Activated B cell treated with CpG ODN at 0.5 μM for 24 hours (primary cell): ENCODE measurements around the gene ARID3B. TPM values are rescaled to one million over a fixed set of nuclear protein-coding genes. Genes with fewer than 3 reads are reported as not detected.
A peak's percentile ranks its signal among the peaks of the same experiment; 100 is the strongest.
"Not testable (repeated sequence)": the region's sequence is repeated elsewhere in the genome, so short reads cannot be mapped to it uniquely, and the experiment has no call there.

Experiments
- ATAC-seq: fragments of 200-7000 bp; cut with Tn5 transposase; one replicate; pipeline ENCODE4 v1.10.0; 2021; ENCODE audit warnings: low read depth, mild to moderate bottlenecking, moderate library complexity
- CTCF ChIA-PET: fragments of 350-600 bp; sonication (Branson Sonifier 250); formaldehyde crosslinking; loops from one replicate; lab custom pipeline; 2021; ENCODE audit warnings: antibody characterized with exemption; lab: Charles Lee
- POLR2A ChIA-PET: fragments of 350-600 bp; sonication (Branson Sonifier 250); formaldehyde crosslinking; loops from one replicate; lab custom pipeline; 2021; ENCODE audit warnings: antibody characterized with exemption; lab: Charles Lee
- DNase-seq: peaks from one replicate; pipeline ENCODE4 v3.0.0; 2022
- H3K27ac Mint-ChIP-seq: one replicate; pipeline ENCODE4 v1.8.0; 2020; ENCODE audit warnings: mixed read lengths
- H3K27me3 Mint-ChIP-seq: one replicate; pipeline ENCODE4 v1.8.0; 2021; ENCODE audit warnings: mixed read lengths
- H3K36me3 Mint-ChIP-seq: one replicate; pipeline ENCODE4 v1.8.0; 2021; ENCODE audit warnings: low read depth, mixed read lengths
- H3K4me1 Mint-ChIP-seq: one replicate; pipeline ENCODE4 v1.8.0; 2021; ENCODE audit warnings: mixed read lengths
- H3K4me3 Mint-ChIP-seq: one replicate; pipeline ENCODE4 v1.8.0; 2020; ENCODE audit warnings: mild to moderate bottlenecking, mixed read lengths
- H3K9me3 Mint-ChIP-seq: one replicate; pipeline ENCODE4 v1.8.0; 2020; ENCODE audit warnings: mixed read lengths
- CTCF ChIP-seq: fragments of 200-600 bp; IDR thresholded peaks from one replicate; pipeline ENCODE4 v1.8.0; 2022; ENCODE audit warnings: antibody characterized with exemption, mild to moderate bottlenecking
- intact Hi-C: fragments of 100-400 bp; cut with micrococcal nuclease; formaldehyde crosslinking; loops from one replicate; pipeline ENCODE4 v1.15.1; 2024
- total RNA-seq: library from RNA; stranded (reverse); gene quantifications from 2 replicates; pipeline ENCODE4 v1.2.3, GENCODE V29; 2022

The ARID3B gene
- total RNA-seq, 1 donor from 2014 or later: 26.9 TPM

DNA sequence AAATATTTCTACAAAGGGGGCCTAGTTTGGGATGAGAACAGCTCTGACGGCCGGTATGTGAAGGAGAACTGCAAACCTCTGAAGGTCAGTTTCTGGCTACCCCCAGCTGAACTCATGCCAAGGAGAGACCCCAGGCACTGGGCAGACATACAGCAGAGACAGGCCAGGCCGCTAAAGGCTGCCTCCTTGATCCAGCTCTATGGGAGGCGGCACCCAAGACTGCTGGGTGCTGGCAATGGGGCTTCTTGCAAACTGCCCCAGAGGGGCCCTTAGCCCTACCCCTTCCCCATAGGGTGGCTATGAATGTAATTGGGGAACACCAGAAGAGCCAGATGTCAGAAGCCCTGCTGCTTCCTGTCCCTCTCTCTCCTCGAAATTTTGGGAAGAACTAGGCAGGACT is 87.9 kb downstream of the ARID3B start:
- Mint-ChIP-seq H3K27ac (no peak overlapping the region), H3K27me3 (no peaks in the 10 kb centered on the region), H3K4me3 (no peak overlapping the region), H3K36me3 (peaks cover 82% of the 10 kb centered on the region), H3K9me3 (no peaks in the 10 kb centered on the region), H3K4me1 (peaks cover 72% of the 10 kb centered on the region)
- no peak for TF ChIP-seq CTCF
- no peak for ATAC-seq
- intact Hi-C loops: no loop called here
- no peak for DNase-seq
- CTCF ChIA-PET: interaction anchor here (2.0 to 6.7 kb wide), 2 partner anchors 11 kb away, joined by 5 to 136 read pairs; partner anchors contain the start of gene CLK3
- POLR2A ChIA-PET: interaction anchor here (2.5 kb wide), 1 partner anchor 12 kb away, joined by 22 read pairs; the partner anchor contains the start of gene CLK3

GRCh38 chr15:74629696-74630095 is 88.7 kb downstream of the ARID3B start:
- intact Hi-C loops: loop anchor here (2.0 to 5.0 kb wide), 3 partner anchors 15 to 573 kb away; partner anchors contain the start of genes C15orf39 and CLK3
- POLR2A ChIA-PET: interaction anchor here (1.0 to 3.3 kb wide), 5 partner anchors 8 to 157 kb away, joined by 3 to 19 read pairs (median 6); partner anchors contain the start of gene CLK3

GRCh38 chr15:74630284-74631086 is 89.5 kb downstream of the ARID3B start:
- Mint-ChIP-seq H3K27ac (peak overlapping the region; percentile 75), H3K9me3 (no peaks in the 10 kb centered on the region), H3K4me1 (peaks cover 64% of the 10 kb centered on the region), H3K36me3 (peaks cover 81% of the 10 kb centered on the region), H3K27me3 (no peaks in the 10 kb centered on the region), H3K4me3 (no peak overlapping the region)
- intact Hi-C loops: loop anchor here (2.0 to 5.0 kb wide), 3 partner anchors 16 to 572 kb away; partner anchors contain the start of genes C15orf39 and CLK3
- ATAC-seq (peak; percentile 83), DNase-seq (peak; percentile 67)
- CTCF ChIA-PET: interaction anchor here (0.7 to 8.9 kb wide), 11 partner anchors 13 to 321 kb away, joined by 3 to 200 read pairs (median 5); partner anchors contain the start of genes CLK3 and MPI
- POLR2A ChIA-PET: interaction anchor here (0.6 to 3.3 kb wide), 12 partner anchors 9 to 320 kb away, joined by 3 to 19 read pairs (median 4); partner anchors contain the start of genes CLK3 and SEMA7A
- TF ChIP-seq CTCF: no peak

More at GRCh38 chr15:74629696-74630095, 88.7 kb downstream of the ARID3B start:
- H3K9me3 Mint-ChIP-seq, H3K4me3 Mint-ChIP-seq, H3K27me3 Mint-ChIP-seq, DNase-seq, ATAC-seq: not testable (repeated sequence)
- H3K27ac Mint-ChIP-seq: peak overlapping the region; percentile 75
- H3K4me1 Mint-ChIP-seq: peaks cover 70% of the 10 kb centered on the region
- peaks cover 82% of the 10 kb centered on the region for H3K36me3 Mint-ChIP-seq
- CTCF ChIA-PET: interaction anchor here (1.2 to 8.9 kb wide), 5 partner anchors 12 to 320 kb away, joined by 3 to 200 read pairs (median 77); partner anchors contain the start of gene CLK3

DNA sequence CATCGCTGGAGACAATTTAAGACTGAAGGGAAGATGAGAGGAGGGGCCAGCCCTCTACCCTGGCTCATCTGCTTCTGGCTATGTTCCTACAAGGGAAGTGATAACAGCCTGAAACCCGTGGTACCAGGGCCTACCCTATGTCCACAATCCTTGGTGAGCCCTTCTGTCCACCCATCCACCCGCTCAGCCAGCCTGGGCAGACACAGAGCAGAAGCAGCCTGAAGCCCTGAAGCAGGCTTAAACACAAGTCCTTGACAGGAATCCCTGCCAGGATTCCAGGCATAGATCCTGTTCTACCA is 90.0 kb downstream of the ARID3B start:
- POLR2A ChIA-PET: interaction anchor here (0.8 to 3.3 kb wide), 7 partner anchors 9 to 319 kb away, joined by 3 to 19 read pairs (median 6); partner anchors contain the start of genes CLK3 and SEMA7A
- Mint-ChIP-seq H3K27ac (peak overlapping the region; percentile 75), H3K36me3 (peaks cover 81% of the 10 kb centered on the region), H3K9me3 (no peaks in the 10 kb centered on the region), H3K27me3 (no peaks in the 10 kb centered on the region), H3K4me3 (no peak overlapping the region), H3K4me1 (peaks cover 59% of the 10 kb centered on the region)
- no peak for ATAC-seq
- DNase-seq: no peak
- intact Hi-C loops: loop anchor here (2.0 to 5.0 kb wide), 3 partner anchors 16 to 571 kb away; partner anchors contain the start of genes C15orf39 and CLK3
- no peak for TF ChIP-seq CTCF
- CTCF ChIA-PET: interaction anchor here (0.7 to 8.9 kb wide), 12 partner anchors 13 to 321 kb away, joined by 3 to 200 read pairs (median 8); partner anchors contain the start of genes CLK3 and MPI

- TF ChIP-seq CTCF: no peak
These were observed 90.4 kb downstream of the ARID3B start for GRCh38 chr15:74631408-74631807.

More at GRCh38 chr15:74631408-74631807, 90.4 kb downstream of the ARID3B start:
- Mint-ChIP-seq H3K4me1 (peaks cover 55% of the 10 kb centered on the region), H3K9me3 (no peaks in the 10 kb centered on the region), H3K27ac (no peak overlapping the region), H3K27me3 (no peaks in the 10 kb centered on the region), H3K36me3 (peaks cover 81% of the 10 kb centered on the region), H3K4me3 (no peak overlapping the region)
- intact Hi-C loops: loop anchor here (2.0 to 5.0 kb wide), 3 partner anchors 17 to 571 kb away; partner anchors contain the start of genes C15orf39 and CLK3
- POLR2A ChIA-PET: interaction anchor here (0.5 to 3.3 kb wide), 5 partner anchors 10 to 168 kb away, joined by 4 to 19 read pairs (median 6); partner anchors contain the start of gene CLK3
- DNase-seq (no peak), ATAC-seq (no peak)
- CTCF ChIA-PET: interaction anchor here (0.8 to 8.9 kb wide), 18 partner anchors 8 to 320 kb away, joined by 3 to 200 read pairs (median 6); partner anchors contain the start of gene CLK3
